Measurements from ENCODE around the gene COX8A. TPM values are rescaled to one million over a fixed set of nuclear protein-coding genes. Genes with fewer than 3 reads are reported as not detected.

The COX8A gene
- total RNA-seq, 1 donor from 2014 or later = 265 TPM

DNA sequence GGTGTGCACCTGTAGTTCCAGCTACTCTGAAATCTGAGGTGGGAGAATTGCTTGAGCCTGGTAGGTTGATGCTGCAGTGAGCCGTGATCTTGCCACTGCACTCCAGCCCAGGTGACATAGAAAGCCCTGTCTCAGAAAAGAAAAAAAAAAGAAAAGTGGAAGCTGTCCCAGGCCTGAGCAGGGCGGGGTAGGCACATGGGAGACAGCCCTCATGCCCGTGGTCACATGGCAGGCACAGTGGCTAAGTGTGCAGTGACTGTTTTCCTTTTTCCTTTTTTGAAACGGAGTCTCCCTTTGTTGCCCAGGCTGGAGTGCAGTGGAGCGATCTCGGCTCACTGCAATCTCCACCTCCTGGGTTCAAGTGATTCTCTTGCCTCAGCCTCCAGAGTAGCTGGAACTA is 19.6 kb downstream of the COX8A start:
- DNase-seq (ENCODE audit: extremely low spot score, unreplicated experiment) = no peak
- H3K9me3 Mint-ChIP-seq (ENCODE audit: unreplicated experiment) = no peaks in the 10 kb centered on the region
- H3K27ac Mint-ChIP-seq (ENCODE audit: unreplicated experiment) = no peak overlapping the region

DNA sequence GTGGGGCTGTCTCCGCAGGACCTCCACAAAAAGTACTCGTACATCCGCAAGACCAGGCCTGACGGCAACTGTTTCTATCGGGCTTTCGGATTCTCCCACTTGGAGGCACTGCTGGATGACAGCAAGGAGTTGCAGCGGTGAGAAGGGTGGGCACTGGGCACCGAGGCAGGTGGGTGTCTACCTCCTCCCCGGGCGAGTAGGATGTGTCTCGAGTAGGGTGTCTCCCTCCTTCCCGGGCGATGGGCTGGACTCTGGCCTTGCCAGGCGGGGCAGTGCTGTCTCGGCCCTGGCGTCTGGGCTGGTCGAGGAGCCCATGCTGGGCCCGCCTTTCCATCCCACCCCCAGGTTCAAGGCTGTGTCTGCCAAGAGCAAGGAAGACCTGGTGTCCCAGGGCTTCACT is 22.1 kb downstream of the COX8A start:
- H3K27ac Mint-ChIP-seq (ENCODE audit: unreplicated experiment) = no peak overlapping the region
- H3K27me3 Mint-ChIP-seq (ENCODE audit: unreplicated experiment) = no peaks in the 10 kb centered on the region
- peaks cover 5% of the 10 kb centered on the region for H3K4me1 Mint-ChIP-seq (ENCODE audit: unreplicated experiment)
- no peak overlapping the region for H3K4me3 Mint-ChIP-seq (ENCODE audit: unreplicated experiment)
- peaks cover 9% of the 10 kb centered on the region for H3K36me3 Mint-ChIP-seq (ENCODE audit: unreplicated experiment)
- no peak for DNase-seq (ENCODE audit: extremely low spot score, unreplicated experiment)
- TF ChIP-seq, protein P1, sequence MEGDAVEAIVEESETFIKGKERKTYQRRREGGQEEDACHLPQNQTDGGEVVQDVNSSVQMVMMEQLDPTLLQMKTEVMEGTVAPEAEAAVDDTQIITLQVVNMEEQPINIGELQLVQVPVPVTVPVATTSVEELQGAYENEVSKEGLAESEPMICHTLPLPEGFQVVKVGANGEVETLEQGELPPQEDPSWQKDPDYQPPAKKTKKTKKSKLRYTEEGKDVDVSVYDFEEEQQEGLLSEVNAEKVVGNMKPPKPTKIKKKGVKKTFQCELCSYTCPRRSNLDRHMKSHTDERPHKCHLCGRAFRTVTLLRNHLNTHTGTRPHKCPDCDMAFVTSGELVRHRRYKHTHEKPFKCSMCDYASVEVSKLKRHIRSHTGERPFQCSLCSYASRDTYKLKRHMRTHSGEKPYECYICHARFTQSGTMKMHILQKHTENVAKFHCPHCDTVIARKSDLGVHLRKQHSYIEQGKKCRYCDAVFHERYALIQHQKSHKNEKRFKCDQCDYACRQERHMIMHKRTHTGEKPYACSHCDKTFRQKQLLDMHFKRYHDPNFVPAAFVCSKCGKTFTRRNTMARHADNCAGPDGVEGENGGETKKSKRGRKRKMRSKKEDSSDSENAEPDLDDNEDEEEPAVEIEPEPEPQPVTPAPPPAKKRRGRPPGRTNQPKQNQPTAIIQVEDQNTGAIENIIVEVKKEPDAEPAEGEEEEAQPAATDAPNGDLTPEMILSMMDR (IDR thresholded peaks at IDR 0.05) = no peak
- no peaks in the 10 kb centered on the region for H3K9me3 Mint-ChIP-seq (ENCODE audit: unreplicated experiment)

More for the DNA sequence above, 19.6 kb downstream of the COX8A start:
- Mint-ChIP-seq H3K4me1 (ENCODE audit: unreplicated experiment) (no peaks in the 10 kb centered on the region), H3K4me3 (ENCODE audit: unreplicated experiment) (no peak overlapping the region), H3K27me3 (ENCODE audit: unreplicated experiment) (no peaks in the 10 kb centered on the region), H3K36me3 (ENCODE audit: unreplicated experiment) (peaks cover 19% of the 10 kb centered on the region)
- TF ChIP-seq, protein P1 (IDR thresholded peaks at IDR 0.05) = no peak

DNA sequence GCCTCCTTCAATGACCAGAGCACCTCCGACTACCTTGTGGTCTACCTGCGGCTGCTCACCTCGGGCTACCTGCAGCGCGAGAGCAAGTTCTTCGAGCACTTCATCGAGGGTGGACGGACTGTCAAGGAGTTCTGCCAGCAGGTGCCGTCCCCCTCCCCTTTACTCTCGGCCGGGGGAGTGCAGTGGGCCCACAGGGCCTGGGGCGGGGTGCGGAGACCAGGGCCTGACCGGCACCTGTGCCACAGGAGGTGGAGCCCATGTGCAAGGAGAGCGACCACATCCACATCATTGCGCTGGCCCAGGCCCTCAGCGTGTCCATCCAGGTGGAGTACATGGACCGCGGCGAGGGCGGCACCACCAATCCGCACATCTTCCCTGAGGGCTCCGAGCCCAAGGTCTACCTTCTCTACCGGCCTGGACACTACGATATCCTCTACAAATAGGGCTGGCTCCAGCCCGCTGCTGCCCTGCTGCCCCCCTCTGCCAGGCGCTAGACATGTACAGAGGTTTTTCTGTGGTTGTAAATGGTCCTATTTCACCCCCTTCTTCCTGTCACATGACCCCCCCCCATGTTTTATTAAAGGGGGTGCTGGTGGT is 22.8 kb downstream of the COX8A start:
- DNase-seq (ENCODE audit: extremely low spot score, unreplicated experiment) = no peak
- H3K27ac Mint-ChIP-seq (ENCODE audit: unreplicated experiment) = no peak overlapping the region
- no peaks in the 10 kb centered on the region for H3K27me3 Mint-ChIP-seq (ENCODE audit: unreplicated experiment)
- H3K4me1 Mint-ChIP-seq (ENCODE audit: unreplicated experiment) = peaks cover 12% of the 10 kb centered on the region
- H3K4me3 Mint-ChIP-seq (ENCODE audit: unreplicated experiment) = no peak overlapping the region
- TF ChIP-seq, protein P1 (IDR thresholded peaks at IDR 0.05) = no peak
- no peaks in the 10 kb centered on the region for H3K9me3 Mint-ChIP-seq (ENCODE audit: unreplicated experiment)
- peaks cover 4% of the 10 kb centered on the region for H3K36me3 Mint-ChIP-seq (ENCODE audit: unreplicated experiment)

DNA sequence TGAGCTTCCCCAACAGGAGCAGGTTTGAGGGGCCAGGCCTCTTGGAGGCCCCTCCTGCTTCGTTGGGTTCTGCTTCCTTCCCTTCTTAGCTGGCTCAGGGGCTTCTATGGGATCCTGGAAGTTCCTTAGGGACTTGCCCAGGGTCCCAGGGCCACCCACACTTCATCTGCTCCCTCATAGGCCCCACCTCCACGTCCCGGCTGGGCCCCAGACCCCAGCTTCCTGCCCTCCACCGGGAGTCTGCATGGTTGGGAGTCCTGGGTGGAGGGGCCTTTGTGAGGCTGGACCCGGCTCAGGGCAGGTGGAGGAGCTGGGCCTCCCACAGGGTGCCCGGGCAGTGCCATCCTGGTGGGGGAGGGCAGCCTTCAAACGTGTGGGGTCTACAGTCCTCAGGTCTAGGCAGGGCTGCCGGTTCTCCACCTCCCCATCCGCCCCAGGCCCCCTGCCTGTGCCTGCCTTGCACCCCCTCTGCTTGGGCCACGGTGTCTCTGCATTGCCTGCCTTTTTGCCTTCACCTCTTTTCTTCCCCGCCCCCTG is 23.4 kb downstream of the COX8A start:
- Mint-ChIP-seq H3K9me3 (ENCODE audit: unreplicated experiment) (no peaks in the 10 kb centered on the region), H3K27ac (ENCODE audit: unreplicated experiment) (no peak overlapping the region), H3K4me3 (ENCODE audit: unreplicated experiment) (no peak overlapping the region), H3K4me1 (ENCODE audit: unreplicated experiment) (peaks cover 13% of the 10 kb centered on the region), H3K36me3 (ENCODE audit: unreplicated experiment) (peaks cover 4% of the 10 kb centered on the region), H3K27me3 (ENCODE audit: unreplicated experiment) (no peaks in the 10 kb centered on the region)
- TF ChIP-seq, protein P1 (IDR thresholded peaks at IDR 0.05) = no peak
- no peak for DNase-seq (ENCODE audit: extremely low spot score, unreplicated experiment)

DNA sequence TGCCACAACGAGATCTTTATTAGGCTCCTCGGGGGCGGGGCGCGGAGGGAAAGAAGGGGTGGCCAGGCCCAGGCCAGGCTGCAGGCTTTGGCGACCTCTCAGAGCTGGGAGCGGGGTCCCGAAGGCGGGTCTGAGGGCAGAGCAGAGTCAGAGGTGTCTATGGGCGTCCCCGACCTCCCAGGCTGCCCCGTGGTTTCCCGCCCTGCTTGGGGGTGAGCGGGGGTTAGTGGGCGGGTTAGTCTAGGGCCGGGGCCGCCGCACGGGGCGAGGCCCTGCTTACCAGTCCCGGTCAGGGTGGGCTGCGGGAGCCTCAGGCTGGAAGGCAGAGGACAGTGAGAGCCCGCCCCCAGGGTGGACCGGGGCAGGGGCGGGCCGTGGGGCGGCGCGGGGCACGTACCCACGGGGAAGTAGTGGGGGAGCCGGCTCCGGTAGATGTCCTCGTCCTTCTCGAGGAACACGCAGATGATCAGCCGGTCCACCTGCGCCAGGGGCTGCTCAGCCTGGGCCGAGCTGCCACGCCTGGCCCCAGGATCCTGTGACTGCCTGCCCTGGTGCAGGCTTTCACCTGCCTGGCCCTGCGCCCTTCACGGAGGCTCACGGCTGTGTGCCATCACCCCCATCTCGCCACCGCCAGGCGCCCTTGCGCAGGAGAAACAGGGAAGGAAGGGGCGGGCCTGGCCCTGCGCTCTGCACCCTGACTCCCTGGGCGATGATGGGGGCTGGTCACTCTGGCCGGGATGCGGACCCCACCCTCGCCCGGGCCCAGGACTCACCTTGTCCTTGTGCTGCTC is 24.3 kb downstream of the COX8A start:
- TF ChIP-seq, protein P1 (IDR thresholded peaks at IDR 0.05) = no peak
- DNase-seq (ENCODE audit: extremely low spot score, unreplicated experiment) = no peak
- no peak overlapping the region for H3K4me3 Mint-ChIP-seq (ENCODE audit: unreplicated experiment)
- no peaks in the 10 kb centered on the region for H3K9me3 Mint-ChIP-seq (ENCODE audit: unreplicated experiment)
- H3K36me3 Mint-ChIP-seq (ENCODE audit: unreplicated experiment) = peaks cover 4% of the 10 kb centered on the region
- no peak overlapping the region for H3K27ac Mint-ChIP-seq (ENCODE audit: unreplicated experiment)
- H3K27me3 Mint-ChIP-seq (ENCODE audit: unreplicated experiment) = no peaks in the 10 kb centered on the region
- peaks cover 15% of the 10 kb centered on the region for H3K4me1 Mint-ChIP-seq (ENCODE audit: unreplicated experiment)
